Esophagus squamous epithelium (tissue), 5 donors: ENCODE results near the gene CLDN5. TPM values are rescaled to one million over a fixed set of nuclear protein-coding genes. Genes with fewer than 3 reads are reported as not detected.

ENCODE experiments used
- DNase-seq: peaks from one replicate; lab custom pipeline; 2025; lab: John Stamatoyannopoulos, UW
- H3K27ac ChIP-seq, 4 donors: fragments of 200-600 bp; sonication (generic); one replicate each; pipeline ENCODE4 v1.5.1; 2016 to 2019; ENCODE audit warnings: mild to moderate bottlenecking in 1 of 4
- H3K27me3 ChIP-seq, 4 donors: fragments of 200-600 bp; sonication (generic); 1 replicate in 3 of 4; 2 replicates in 1 of 4; pipeline versions ENCODE4 v1.5.1 to v1.6.0; 2017 to 2021; ENCODE audit warnings: antibody characterized with exemption in 1 of 4
- H3K36me3 ChIP-seq, 3 donors: fragments of 200-600 bp; sonication (generic); one replicate each; pipeline ENCODE4 v1.5.1; 2016 to 2019
- H3K4me1 ChIP-seq, 3 donors: fragments of 200-600 bp; sonication (generic); one replicate each; pipeline ENCODE4 v1.5.1; 2017 to 2019
- H3K4me3 ChIP-seq, 4 donors: fragments of 200-600 bp; sonication (generic); 1 replicate in 3 of 4; 2 replicates in 1 of 4; pipeline ENCODE4 v1.5.1; 2016 to 2019; ENCODE audit warnings: mild to moderate bottlenecking in 2 of 4, moderate library complexity in 1 of 4
- H3K9me3 ChIP-seq, 3 donors: fragments of 200-600 bp; sonication (generic); one replicate each; pipeline ENCODE4 v1.5.1; 2016 to 2019
- POLR2A ChIP-seq, 4 donors: fragments of 450-650 bp; IDR thresholded peaks; one replicate each; pipeline ENCODE4 v1.6.1; 2017; ENCODE audit warnings: antibody characterized with exemption in 4 of 4, mild to moderate bottlenecking in 4 of 4, moderate library complexity in 3 of 4
- WGBS, 2 donors: methylation state at CpG; one replicate each; pipeline ENCODE4 v1.1.5; 2018; 5-methylcytosine and 5-hydroxymethylcytosine counted together
- intact Hi-C: fragments of 100-400 bp; cut with DNase I; formaldehyde crosslinking; loops from one replicate; pipeline ENCODE4 v1.15.0; 2022
- total RNA-seq, 4 donors: library from RNA; depleted of rRNA; stranded (reverse); fragments of >200 nt; gene quantifications; one replicate each; pipeline ENCODE4 v1.1.0, GENCODE V29; 2016
- TF ChIP-seq, protein P1 (sequence below), 6 experiments: fragments of 450-650 bp in 4 of 6; fragments of 200-600 bp in 2 of 6; sonication (generic) in 2 of 6; IDR thresholded peaks; one replicate each; pipeline ENCODE4 v1.5.1; 2016 to 2019; ENCODE audit warnings: antibody characterized with exemption in 6 of 6, mild to moderate bottlenecking in 4 of 6, moderate library complexity in 4 of 6
- donor health status: DM: yes; HTN: yes; CAD: no.

CLDN5 gene
- total RNA-seq, 4 donors from 2014 or later = 9.7 to 62.9 (median 23.0) TPM

DNA sequence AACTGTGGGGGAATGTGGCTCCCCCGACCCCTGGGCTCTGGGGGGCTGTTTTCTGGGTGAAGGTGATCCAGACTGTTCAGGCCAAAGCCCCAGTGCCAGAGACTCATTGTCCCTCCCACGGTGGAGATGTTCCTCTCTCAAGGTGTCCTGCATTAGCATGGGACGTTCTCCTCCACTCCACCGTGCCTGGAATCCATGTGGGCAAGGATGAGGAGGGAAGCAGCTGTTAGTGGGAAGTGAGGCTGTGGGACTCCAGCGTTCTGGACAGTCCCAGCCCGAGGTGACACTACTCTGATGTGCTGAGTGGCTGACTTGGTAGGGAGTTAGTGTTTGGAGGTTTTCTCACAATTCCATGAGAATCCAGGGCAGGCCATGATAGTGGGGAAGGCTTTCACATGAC lies 31.4 kb upstream of the CLDN5 start:
- DNase-seq = no peak

DNA sequence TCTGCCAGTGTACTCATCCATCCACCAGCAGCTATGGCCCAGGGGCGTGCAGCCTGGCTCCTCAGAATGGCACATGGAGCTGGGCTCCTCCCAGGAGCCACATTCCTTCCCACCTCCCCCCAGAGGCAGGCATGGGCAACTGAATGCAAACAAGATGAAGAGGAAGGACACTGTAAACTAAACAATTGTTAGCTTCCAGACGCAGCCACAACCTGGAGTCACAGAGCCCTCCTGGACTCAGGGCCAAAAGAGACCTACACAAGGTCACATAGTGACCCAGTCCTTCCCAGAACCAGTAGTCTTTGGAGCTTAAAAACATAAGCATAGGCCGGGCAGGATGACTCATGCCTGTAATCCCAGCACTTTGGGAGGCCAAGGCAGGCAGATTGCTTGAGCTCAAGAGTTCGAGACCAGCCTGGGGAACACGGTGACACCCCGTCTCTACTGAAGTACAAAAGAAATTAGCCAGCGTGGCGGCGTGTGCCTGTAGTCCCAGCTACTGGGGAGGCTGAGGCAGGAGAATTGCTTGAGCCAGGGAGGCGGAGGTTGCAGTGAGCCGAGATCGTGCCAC lies 30.7 kb upstream of the CLDN5 start:
- intact Hi-C loops = no loop called here
- no peak overlapping the region for H3K4me3 ChIP-seq
- WGBS, 2 donors = 70 to 76% methylated on average over 10 to 11 of the region's 12 CpGs
- TF ChIP-seq, protein P1, sequence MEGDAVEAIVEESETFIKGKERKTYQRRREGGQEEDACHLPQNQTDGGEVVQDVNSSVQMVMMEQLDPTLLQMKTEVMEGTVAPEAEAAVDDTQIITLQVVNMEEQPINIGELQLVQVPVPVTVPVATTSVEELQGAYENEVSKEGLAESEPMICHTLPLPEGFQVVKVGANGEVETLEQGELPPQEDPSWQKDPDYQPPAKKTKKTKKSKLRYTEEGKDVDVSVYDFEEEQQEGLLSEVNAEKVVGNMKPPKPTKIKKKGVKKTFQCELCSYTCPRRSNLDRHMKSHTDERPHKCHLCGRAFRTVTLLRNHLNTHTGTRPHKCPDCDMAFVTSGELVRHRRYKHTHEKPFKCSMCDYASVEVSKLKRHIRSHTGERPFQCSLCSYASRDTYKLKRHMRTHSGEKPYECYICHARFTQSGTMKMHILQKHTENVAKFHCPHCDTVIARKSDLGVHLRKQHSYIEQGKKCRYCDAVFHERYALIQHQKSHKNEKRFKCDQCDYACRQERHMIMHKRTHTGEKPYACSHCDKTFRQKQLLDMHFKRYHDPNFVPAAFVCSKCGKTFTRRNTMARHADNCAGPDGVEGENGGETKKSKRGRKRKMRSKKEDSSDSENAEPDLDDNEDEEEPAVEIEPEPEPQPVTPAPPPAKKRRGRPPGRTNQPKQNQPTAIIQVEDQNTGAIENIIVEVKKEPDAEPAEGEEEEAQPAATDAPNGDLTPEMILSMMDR (IDR thresholded peaks at IDR 0.05) = no peak
- peaks cover 0 to 6% (median 4%) of the 10 kb centered on the region in 3 donors for H3K9me3 ChIP-seq
- DNase-seq = no peak
- no peaks in the 10 kb centered on the region for H3K36me3 ChIP-seq
- H3K4me1 ChIP-seq = peaks cover 0 to 8% (median 0%) of the 10 kb centered on the region in 3 donors
- H3K27me3 ChIP-seq = peaks cover 0 to 11% (median 0%) of the 10 kb centered on the region in 4 donors
- no peak overlapping the region for H3K27ac ChIP-seq

More for the DNA sequence above, 31.4 kb upstream of the CLDN5 start:
- Histone ChIP-seq H3K4me3 (no peak overlapping the region), H3K36me3 (no peaks in the 10 kb centered on the region), H3K4me1 (peaks cover 0 to 8% (median 0%) of the 10 kb centered on the region in 3 donors), H3K27ac (no peak overlapping the region), H3K27me3 (peaks cover 0 to 11% (median 0%) of the 10 kb centered on the region in 4 donors), H3K9me3 (peaks cover 0 to 6% (median 4%) of the 10 kb centered on the region in 3 donors)
- TF ChIP-seq, protein P1 (IDR thresholded peaks at IDR 0.05) = no peak
- TF ChIP-seq POLR2A (IDR thresholded peaks at IDR 0.05) = no peak
- WGBS, 2 donors = 76 to 88% methylated on average over 3 to 4 of the region's 6 CpGs
- intact Hi-C loops = no loop called here

DNA sequence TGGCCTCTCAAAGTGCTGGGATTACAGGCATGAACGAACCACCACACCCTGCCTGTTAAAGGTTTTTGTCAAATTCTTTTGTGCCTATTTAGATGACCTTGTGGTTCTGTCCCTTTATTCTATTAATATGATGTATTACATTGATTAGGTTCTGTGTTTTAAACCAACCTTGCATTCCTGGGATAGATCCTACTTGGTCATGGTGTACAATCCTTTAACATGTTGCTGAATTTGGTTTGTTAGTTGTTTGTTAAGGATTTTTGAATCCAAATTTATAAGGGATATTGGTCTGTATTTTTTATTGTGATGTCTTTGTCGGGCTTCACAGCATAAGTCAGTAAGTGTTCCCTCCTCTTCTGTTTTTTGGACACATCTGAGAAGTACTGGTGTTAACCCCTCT lies 29.0 kb upstream of the CLDN5 start:
- TF ChIP-seq, protein P1 (IDR thresholded peaks at IDR 0.05) = no peak
- no peak for TF ChIP-seq POLR2A (IDR thresholded peaks at IDR 0.05)
- Histone ChIP-seq H3K4me3 (no peak overlapping the region), H3K27ac (no peak overlapping the region), H3K9me3 (peaks cover 0 to 6% (median 4%) of the 10 kb centered on the region in 3 donors), H3K27me3 (peaks cover 0 to 11% (median 0%) of the 10 kb centered on the region in 4 donors), H3K4me1 (no peaks in the 10 kb centered on the region), H3K36me3 (no peaks in the 10 kb centered on the region)
- intact Hi-C loops = no loop called here
- DNase-seq = no peak
- 79 to 86% methylated on average over 2 of the region's 2 CpGs for WGBS, 2 donors

DNA sequence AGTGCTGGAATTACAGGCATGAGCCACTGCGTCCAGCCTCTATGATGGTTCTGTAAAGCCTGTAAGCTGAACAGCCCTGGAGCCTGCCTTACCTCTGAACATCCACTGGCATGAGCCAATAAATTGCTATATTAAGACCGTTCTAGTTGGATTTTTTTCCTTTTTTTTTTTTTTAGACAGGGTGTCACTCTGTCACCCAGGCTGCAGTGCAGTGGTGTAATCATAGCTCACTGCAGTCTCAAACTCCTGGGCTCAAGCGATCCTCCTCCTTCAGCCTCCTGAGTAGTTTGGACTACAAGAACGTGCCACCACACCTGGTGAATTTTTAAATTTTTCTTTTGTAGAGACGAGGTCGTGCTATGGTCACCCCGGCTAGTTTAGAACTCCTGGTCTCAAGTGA lies 26.2 kb upstream of the CLDN5 start:
- intact Hi-C loops = no loop called here
- Histone ChIP-seq H3K36me3 (no peaks in the 10 kb centered on the region), H3K27me3 (no peaks in the 10 kb centered on the region), H3K4me3 (no peak overlapping the region), H3K27ac (no peak overlapping the region), H3K9me3 (peaks cover 0 to 6% (median 4%) of the 10 kb centered on the region in 3 donors), H3K4me1 (no peaks in the 10 kb centered on the region)
- no peak for DNase-seq
- TF ChIP-seq, protein P1 (IDR thresholded peaks at IDR 0.05) = no peak
- no peak for TF ChIP-seq POLR2A (IDR thresholded peaks at IDR 0.05)
- WGBS, 2 donors = 71 to 86% methylated on average over 7 of the region's 7 CpGs

DNA sequence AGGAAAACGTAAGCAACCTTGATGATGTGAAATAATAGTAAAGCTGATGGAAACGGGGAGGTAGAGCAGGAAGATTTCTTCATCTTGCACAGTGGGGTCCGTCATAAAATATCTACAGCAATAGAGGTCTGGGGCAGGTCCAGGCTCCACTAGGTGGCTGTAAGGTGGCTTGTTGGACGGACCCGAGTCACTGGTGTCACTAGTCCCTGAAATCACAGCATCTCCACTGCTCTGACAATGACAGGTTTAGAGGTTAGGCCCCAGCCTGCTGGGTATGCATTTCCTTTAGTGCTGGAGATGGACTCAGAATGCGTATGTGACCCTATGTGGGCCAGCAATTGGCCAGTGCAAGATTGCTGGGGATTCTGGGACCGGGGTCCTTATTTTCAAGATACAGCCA lies 25.2 kb upstream of the CLDN5 start:
- intact Hi-C loops = no loop called here
- DNase-seq = no peak
- Histone ChIP-seq H3K27ac (no peak overlapping the region), H3K9me3 (peaks cover 0 to 6% (median 4%) of the 10 kb centered on the region in 3 donors), H3K36me3 (no peaks in the 10 kb centered on the region), H3K4me1 (no peaks in the 10 kb centered on the region), H3K4me3 (no peak overlapping the region), H3K27me3 (peaks cover 0 to 2% (median 0%) of the 10 kb centered on the region in 4 donors)
- no peak for TF ChIP-seq POLR2A (IDR thresholded peaks at IDR 0.05)
- TF ChIP-seq, protein P1 (IDR thresholded peaks at IDR 0.05) = no peak
- 68 to 72% methylated on average over 6 to 7 of the region's 7 CpGs for WGBS, 2 donors
